NCI-H226 (cell line): ENCODE data around the gene SEBOX.

Source experiments
- DNase-seq: peaks from one replicate; pipeline ENCODE4 v3.0.0-alpha.2; 2015

SEBOX gene

DNA sequence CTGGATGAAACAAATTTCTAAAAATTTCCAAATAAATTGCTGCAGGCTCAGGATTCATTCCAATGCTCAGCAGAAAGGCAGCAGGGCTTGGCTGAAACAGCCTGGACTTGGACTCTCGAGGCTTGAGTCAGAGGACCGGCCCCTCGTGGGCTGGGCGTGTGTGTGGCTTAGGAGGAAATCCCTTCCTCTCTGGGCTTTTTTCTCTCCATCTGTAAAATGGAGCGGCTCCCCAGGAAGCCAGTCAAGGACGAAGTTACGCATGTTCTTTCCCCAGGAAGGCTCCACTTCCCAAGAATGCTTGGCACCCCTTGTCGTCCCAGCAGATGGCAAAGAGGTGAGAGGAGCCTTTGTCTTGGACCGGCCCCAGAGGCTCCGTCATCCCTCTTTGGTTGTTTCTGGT lies 27.5 kb upstream of the SEBOX start:
- peak; percentile 38 for DNase-seq

DNA sequence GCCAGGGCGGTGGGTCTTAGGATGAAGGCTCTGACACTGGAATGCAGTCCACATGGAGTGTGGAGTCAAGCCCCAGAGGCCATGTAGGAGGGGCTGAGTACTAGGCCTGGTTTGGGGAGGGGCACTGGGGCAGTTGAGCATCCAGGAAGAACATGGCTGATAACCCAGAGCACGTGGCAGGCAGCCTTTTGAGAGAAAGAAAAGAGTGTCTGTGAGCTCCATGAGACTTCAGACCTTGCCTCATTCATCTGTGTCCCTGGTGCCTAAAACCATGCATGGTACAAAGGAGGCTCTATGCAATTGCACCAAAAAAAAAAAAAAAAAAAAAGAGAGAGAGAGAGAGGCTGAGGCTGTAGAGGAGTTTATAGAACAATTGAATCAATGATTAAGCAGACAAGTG lies 26.4 kb upstream of the SEBOX start:
- no peak for DNase-seq

DNA sequence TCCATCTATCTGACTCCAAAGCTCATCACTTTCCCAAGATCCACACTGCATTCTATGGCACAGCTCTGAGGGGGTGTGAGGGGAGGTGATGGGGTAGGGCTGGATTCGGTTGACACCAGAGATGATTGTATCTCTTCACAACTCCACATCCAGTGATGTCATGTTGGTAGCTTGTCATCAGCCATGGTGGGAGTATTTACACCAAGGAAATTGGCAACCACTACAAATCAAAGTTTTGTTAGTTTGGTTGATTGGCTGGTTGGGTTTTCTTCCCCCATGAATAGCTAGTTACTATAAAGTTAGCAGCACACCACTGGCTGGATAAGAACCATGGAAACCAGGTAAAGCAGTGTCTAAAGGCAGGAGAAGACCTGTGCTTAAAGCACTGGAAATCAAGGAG lies 26.0 kb upstream of the SEBOX start:
- no peak for DNase-seq

DNA sequence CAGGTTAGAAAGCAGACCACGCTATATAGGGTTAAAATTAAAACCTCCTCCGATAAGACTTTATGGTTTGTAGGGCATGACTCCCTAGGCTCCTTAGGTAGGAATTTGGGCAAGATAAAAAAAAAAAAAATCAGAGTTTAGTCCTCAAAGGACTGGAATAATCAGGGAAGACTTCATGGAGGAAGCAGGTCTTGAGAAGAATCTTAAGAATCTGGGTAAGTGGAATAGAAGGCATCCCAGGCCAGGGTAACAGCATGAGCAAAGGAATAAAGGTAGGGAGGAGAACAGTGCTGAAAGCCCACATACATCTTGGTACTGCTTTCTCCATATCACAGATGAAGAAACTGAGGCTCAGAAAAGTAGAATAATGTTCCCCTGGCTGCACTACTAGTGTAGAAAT lies 25.6 kb upstream of the SEBOX start:
- DNase-seq, result no peak

DNA sequence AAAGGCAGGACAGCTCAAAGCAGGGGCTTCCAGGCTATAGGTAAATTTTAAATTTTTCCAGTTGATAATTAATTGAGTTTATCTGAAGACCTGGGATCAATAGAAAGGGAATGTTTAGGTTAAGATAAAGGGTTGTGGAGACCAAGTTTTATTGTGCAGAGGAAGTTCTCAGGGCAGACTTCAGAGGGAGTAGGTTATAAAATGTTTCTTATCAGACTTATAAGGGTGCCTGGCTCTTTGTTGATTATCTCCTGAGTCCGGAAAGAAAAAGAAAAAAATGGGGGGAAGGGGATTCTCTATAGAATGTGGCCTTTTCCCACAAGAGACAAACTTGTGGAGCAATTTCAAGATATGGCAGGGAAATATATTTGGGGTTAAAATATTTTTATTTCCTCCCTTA lies 25.1 kb upstream of the SEBOX start:
- DNase-seq, result no peak

DNA sequence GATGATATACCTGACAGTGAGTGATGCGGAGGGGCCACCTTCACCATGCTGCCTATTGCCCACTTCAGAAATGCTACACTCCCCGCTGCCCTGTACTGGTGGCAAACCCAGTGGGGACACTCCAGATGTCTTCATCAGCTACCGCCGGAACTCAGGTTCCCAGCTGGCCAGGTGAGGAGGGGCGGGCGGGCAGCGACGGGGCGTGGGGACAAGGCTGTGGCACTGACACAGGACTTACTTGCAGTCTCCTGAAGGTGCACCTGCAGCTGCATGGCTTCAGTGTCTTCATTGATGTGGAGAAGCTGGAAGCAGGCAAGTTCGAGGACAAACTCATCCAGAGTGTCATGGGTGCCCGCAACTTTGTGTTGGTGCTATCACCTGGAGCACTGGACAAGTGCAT lies 23.1 kb upstream of the SEBOX start:
- DNase-seq, result no peak

DNA sequence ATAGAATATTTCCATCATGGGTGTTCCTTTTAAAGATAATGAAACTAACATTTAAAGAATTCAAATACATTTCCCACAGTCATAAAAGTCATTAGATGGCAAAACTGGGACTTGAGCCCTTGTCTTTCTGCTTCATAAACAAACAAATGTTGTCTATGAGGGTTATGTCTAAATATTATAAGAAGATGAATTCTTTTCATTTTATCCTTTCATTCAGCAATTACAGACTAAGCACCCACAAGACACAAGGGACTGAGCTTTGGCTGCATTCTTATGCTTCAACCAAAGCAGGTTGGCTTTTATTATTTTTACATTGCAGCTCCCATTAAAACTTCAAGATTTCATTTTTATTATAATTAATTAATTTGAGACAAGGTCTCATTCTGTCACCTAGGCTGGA lies 21.4 kb upstream of the SEBOX start:
- DNase-seq, result no peak

DNA sequence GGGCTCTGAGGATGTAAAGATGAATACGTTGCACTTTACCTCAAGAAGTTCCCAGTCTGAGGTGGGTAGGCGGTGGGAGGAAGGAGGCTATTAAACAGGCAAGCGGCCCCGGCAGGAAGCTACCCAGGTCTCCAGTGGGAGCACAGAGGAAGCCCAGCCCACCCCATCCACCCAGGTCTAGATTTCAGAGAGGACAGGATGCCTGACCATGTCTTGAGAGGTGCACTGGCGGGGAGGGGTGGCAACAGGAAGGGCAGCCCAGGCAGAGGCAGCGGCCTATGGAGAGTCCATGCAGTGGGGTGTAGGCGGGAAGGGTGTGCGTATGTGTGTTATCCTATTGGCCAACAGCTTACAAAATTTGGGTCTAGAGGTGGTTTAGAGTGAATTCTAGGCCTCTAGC lies 20.4 kb upstream of the SEBOX start:
- no peak for DNase-seq

DNA sequence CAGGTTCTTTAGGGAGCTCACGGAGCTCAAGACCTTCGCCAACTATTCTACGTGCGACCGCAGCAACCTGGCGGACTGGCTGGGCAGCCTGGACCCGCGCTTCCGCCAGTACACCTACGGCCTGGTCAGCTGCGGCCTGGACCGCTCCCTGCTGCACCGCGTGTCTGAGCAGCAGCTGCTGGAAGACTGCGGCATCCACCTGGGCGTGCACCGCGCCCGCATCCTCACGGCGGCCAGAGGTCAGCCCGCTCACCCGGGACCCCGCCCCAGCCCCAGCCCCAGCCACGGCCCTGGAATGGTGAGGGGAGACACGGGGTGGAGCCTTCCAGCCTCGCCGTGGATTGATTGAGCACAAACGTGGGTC lies 20.0 kb upstream of the SEBOX start:
- DNase-seq, result no peak

DNA sequence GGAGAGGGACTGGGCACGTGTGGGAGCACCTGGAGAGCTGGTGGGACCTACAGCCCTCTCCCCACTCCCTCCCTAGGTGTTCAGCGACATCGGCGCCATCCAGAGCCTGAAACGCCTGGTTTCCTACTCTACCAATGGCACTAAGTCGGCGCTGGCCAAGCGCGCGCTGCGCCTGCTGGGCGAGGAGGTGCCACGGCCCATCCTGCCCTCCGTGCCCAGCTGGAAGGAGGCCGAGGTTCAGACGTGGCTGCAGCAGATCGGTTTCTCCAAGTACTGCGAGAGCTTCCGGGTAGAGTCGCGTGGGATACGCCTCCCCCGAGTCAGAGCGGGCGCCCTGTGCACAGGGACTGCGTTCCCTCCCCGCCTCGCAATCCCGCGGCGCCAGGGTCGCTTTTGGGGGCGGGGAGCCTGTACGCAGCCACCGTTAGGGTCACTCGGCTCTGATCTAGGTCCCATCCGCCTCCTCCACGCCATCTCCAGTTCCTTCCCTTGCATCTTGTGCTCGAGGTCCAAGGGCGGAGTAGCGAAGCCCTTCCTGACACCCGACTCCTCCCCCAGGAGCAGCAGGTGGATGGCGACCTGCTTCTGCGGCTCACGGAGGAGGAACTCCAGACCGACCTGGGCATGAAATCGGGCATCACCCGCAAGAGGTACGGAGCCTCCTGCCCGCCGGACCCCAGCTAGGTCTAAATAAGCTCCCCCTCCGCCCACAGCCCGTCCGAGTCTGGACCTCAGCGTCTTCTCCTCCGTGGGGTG lies 19.5 kb upstream of the SEBOX start:
- peak; percentile 65 for DNase-seq

DNA sequence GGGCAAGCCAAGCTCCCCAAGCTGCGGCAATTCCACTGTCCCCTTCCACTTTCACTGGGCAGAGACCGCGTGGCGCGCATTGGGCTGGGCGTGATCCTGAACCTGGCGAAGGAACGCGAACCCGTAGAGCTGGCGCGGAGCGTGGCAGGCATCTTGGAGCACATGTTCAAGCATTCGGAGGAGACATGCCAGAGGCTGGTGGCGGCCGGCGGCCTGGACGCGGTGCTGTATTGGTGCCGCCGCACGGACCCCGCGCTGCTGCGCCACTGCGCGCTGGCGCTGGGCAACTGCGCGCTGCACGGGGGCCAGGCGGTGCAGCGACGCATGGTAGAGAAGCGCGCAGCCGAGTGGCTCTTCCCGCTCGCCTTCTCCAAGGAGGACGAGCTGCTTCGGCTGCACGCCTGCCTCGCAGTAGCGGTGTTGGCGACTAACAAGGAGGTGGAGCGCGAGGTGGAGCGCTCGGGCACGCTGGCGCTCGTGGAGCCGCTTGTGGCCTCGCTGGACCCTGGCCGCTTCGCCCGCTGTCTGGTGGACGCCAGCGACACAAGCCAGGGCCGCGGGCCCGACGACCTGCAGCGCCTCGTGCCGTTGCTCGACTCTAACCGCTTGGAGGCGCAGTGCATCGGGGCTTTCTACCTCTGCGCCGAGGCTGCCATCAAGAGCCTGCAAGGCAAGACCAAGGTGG lies 16.3 kb upstream of the SEBOX start:
- DNase-seq, result no peak

DNA sequence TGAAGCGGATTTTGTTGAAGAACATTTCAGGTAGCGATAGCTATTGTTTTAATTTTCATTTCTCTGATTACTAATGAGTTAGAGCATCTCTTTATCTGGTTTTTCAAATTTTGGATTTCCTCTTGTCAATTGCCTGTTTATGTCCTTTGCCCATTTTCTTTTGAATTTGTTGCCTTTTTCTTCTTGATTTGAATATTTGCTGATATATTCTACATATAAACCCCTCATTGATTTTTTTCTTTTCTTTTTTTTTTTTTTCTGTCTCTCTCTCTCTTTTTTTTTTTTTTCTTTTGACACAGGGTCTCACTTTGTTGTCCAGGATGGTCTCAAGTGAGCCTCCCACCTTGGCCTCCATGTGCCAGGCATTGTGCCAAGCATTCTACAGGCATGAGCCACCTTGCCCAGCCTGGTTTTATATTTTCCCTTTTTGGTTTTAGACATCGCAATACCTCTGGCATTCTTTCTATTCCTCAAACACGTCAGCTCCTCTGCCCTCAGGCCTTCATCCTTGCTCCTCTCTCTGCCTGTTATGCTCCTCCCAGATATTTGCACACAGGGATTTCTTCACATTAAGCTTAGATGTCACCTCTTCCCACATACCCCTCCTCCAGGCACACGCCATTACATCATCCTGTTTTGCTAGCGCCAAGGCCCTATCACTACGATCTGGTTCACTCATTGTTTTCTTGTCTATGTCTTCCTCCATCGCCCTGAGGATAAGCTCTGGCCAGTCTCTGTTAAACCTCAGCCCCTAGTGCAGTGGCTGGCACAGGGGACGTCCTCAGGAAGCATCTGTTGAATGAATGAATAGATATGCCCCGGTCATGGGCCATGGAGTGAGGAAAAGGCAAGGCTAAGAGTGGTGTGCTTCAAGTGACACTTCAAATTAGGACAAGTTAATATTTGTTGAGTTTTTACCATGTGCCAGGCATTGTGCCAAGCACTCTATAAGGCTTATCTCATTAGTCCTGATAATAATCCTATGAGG lies 15.1 kb upstream of the SEBOX start:
- peak; percentile 98 for DNase-seq

DNA sequence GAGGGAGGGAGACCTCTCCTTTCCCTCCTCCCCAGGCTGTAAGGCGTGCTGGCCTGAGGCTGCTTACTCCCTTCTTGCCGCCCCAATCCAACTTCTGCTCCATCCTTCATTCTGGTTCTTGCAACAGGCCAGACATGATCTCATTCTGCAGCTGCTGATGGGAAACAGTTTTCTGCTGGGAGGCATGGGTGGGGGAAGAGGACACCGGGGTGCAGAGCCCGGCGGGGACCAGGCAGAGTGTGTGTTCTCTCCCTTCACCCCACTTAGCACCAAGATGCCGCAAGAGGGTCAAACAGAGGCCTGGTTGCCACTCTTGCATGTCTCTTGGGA lies 7.9 kb upstream of the SEBOX start:
- no peak for DNase-seq

DNA sequence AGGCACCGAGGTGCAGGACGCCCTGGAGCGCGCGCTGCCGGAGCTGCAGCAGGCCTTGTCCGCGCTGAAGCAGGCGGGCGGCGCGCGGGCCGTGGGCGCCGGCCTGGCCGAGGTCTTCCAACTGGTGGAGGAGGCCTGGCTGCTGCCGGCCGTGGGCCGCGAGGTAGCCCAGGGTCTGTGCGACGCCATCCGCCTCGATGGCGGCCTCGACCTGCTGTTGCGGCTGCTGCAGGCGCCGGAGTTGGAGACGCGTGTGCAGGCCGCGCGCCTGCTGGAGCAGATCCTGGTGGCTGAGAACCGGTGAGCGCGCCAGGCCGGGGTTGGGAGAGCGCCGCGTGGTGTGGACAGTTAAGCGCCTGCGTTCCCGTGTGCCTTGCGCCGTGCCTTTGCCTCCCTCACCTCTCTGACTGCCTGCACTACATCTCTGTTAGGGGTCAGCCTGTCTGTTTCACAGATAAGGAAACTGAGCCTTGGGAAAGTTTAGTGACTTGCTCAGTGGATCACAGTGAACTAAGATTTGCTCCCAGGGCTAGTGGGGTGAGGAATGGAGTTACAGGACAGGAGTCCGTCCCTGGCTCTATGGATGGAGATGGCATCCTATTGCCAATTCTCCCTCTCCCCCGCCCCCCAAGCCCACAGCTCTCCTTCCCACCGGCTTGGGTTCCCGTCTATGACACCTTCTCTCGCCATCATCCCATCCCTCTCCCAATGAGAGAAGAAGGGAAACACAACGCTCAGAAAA lies 7.4 kb upstream of the SEBOX start:
- no peak for DNase-seq

DNA sequence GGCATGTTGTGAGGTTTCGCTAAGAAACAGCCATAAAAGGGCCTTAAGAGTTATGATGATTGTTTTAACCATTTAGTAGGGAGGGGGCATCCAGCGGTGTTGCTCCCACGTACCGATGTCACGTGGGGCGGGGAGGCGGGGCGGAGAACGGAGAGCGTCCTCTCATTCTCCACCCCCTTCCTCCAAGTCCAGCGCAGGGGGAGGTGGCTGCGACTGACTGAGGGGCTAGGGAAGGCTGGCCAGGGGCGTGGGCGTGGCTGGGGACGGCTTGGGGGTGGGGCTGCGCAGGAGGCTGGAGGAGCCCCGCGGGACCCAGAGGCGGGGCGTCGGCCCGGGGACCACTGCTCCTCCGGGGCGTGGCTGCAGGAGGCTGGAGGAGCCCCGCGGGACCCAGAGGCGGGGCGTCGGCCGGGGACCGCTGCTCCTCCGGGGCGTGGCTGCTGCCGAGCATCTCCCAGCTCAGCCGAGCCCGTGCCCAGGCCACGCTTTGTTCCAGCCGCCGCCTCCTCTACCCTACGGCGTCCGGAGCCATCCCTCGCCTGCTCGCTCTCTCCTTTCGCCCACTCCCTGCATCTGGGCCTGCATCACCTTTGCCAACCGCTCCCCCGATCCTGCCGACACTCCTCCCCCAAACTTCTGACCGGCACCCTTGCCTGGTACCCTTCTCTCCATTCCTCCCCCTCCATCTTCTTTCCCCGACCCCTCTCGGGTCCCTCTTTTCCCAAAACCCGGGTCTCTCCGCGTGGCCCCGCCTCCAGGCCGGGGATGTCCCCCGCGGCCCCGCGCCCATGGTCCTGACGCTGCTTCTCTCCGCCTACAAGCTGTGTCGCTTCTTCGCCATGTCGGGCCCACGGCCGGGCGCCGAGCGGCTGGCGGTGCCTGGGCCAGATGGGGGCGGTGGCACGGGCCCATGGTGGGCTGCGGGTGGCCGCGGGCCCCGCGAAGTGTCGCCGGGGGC lies 6.5 kb upstream of the SEBOX start, which contains the start of gene SARM1:
Gene SARM1, plus strand, starts transcription at position 450 of the 958 bp plus-strand sequence. Its CDS starts 339 bp downstream, at position 789.
- peak; percentile 94 for DNase-seq

DNA sequence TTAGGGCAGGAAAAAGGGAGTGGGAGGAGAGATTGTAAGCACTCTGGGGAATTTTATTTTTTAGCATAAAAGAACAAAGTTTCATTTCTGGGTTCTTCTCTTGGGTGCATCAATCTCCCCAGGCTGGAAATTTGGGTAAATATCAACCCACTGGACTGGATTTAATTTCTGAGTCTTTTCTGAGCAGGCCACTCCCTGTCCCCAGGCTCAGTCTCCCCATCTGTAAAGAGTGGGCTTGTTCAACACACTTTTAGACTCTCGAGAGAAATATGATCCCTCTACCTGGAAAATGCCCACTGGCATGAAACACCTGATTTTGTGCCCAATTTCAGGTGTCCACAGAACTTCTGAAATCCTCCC lies 5.7 kb upstream of the SEBOX start:
- DNase-seq, result no peak

DNA sequence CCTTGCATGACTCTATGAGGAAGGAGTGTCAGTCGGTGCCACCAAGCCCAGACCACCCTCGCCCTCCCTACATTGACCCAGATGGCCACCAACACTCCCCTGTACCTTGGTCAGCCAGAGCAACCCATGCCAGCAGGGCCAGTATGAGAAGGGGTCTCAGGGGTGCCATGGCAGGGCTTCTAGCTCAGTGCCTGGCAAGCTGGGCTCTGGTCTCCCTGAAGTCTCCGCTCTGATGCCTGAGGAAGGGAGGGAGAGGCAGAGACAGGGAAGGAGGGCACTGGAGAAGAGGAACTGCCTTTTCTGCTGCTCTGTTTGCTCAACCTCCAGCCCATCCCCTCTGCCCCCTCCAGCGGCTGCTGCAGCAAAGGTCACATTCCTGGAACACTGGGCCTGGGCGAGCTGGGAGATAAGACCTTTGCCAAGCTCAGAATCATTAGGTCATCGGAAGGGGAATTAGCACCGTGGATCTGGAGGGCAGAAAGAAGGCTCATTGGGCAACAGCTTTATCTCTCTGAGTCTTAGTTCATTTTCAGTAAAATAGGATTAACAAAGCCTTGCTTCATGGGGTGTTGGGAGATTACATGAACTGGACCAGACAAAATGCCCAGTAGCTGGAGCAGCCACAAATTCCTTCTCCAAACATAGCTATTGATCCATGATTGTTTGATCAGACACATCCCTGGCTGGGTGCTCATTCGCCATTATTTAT lies 5.2 kb upstream of the SEBOX start, which contains the start of gene VTN:
Gene VTN, minus strand, starts transcription at position 273 of the 709 bp plus-strand sequence. Its CDS starts 104 bp downstream, at position 169.
- peak; percentile 99 for DNase-seq

DNA sequence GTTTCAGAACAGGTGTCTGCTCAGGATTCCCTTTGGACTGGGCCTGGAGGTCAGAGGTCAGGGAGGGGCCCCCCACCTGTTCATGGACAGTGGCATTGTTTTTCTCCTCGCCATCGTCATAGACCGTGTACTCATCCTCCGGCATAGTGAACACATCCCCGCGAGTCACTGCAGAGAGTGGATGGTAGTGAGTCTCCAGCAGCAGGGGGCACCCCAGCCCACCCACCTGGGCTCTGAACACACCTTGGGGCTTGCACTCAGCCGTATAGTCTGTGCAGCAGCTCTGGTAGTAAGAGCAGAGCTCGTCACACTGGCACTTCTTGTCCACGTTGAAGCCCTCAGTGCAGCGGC lies 4.7 kb upstream of the SEBOX start:
- DNase-seq, result no peak

DNA sequence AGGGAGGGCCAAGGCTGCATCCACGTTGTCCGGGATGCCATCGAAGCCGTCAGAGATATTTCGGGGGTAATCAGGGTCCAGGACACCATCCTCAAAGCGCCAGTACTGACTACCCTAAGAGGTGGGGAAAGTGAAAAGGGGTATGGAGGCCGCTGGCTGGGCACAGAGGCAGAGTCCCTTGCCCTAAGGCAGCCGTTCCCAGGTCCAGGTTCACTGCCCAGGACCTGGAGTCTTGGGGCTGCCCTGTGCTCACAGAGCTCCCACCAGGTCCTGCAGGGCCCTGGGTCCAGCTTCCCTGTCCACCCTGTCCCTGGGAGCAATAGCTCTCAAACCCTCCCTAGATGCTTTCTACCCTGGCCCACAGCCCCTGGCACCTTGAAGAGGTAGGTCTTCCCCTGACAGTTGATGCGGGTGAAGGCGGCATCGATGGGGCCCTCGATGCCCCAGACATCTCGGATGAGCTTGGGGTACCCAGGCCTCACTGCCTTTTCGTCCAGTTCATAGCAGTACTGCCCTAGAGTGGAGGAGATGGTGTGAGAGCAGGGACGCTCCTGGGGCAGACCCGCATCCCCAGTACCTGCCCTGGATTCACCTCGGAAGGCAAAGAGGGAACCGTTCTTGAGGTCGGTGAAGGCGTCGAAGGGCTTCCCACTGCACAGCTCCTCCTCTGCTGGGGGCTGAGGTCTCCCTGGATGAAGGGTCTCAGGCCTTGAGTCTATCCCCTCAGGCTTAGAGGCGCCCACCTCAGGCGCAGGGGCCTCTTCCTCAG lies 4.1 kb upstream of the SEBOX start:
- no peak for DNase-seq

DNA sequence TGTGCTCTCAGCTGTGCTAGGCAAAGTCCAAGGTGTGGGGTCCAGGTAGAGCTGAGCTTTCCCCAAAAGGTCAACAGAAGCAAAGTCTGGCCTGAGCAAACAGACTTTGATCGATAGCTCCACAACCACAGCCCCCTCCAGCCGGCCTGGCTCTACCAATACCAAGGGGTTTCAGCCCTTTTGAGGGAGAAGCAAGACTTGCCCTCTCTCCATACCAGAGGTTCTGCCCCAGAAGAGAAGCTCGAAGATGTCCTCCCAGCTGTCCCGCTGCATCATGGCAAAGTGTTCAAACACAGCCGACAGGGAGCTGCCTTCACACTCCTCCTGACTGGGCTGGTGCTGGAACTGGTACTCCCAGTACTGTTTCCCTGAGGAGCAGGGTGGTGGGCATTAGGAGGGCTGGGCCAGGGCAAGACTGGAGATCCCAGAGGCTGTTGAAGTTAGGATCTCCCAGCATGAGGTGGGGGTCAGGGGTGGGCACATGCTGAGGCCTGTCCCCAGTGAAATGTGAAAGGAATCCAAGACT lies 3.4 kb upstream of the SEBOX start:
- DNase-seq, result no peak
